Effector CD4-positive, alpha-beta T cell (primary cell): Measurements from ENCODE around the gene LRMDA.

Experiments used
- DNase-seq: peaks from one replicate; pipeline ENCODE4 v3.0.0-alpha.2; 2020

LRMDA gene

GRCh38 chr10:76198287-76199035 is 767.0 kb downstream of the LRMDA start:
- DNase-seq = no peak

- no peak for DNase-seq
These were observed 770.5 kb downstream of the LRMDA start for GRCh38 chr10:76201962-76202361.

- DNase-seq = no peak
These were observed 771.4 kb downstream of the LRMDA start for GRCh38 chr10:76202777-76203176.

- no peak for DNase-seq
These were observed 773.9 kb downstream of the LRMDA start for GRCh38 chr10:76205361-76205760.

- DNase-seq = no peak
These were observed 775.5 kb downstream of the LRMDA start for GRCh38 chr10:76206797-76207352.

GRCh38 chr10:76209135-76209534 is 777.7 kb downstream of the LRMDA start:
- DNase-seq = no peak

- no peak for DNase-seq
These were observed 778.8 kb downstream of the LRMDA start for GRCh38 chr10:76210211-76210610.

- no peak for DNase-seq
These were observed 780.3 kb downstream of the LRMDA start for GRCh38 chr10:76211691-76212090.

GRCh38 chr10:76213876-76214275 is 782.5 kb downstream of the LRMDA start:
- DNase-seq = no peak

GRCh38 chr10:76218035-76218434 is 786.6 kb downstream of the LRMDA start:
- no peak for DNase-seq

GRCh38 chr10:76229341-76229740 is 797.9 kb downstream of the LRMDA start:
- DNase-seq = no peak

- no peak for DNase-seq
These were observed 799.5 kb downstream of the LRMDA start for GRCh38 chr10:76230921-76231285.

GRCh38 chr10:76231286-76231934 is 800.0 kb downstream of the LRMDA start:
- no peak for DNase-seq

- DNase-seq = no peak
These were observed 803.2 kb downstream of the LRMDA start for GRCh38 chr10:76234499-76235226.

GRCh38 chr10:76236356-76236755 is 804.9 kb downstream of the LRMDA start:
- no peak for DNase-seq

- DNase-seq = no peak
These were observed 811.5 kb downstream of the LRMDA start for GRCh38 chr10:76242956-76243355.

GRCh38 chr10:76244061-76244686 is 812.8 kb downstream of the LRMDA start:
- DNase-seq = no peak

GRCh38 chr10:76245951-76246495 is 814.6 kb downstream of the LRMDA start:
- DNase-seq = no peak

- DNase-seq = no peak
These were observed 817.3 kb downstream of the LRMDA start for GRCh38 chr10:76248649-76249200.

- no peak for DNase-seq
These were observed 820.6 kb downstream of the LRMDA start for GRCh38 chr10:76251841-76252671.

- DNase-seq = no peak
These were observed 821.3 kb downstream of the LRMDA start for GRCh38 chr10:76252733-76253132.

- DNase-seq = no peak
These were observed 823.8 kb downstream of the LRMDA start for GRCh38 chr10:76255241-76255640.
